Right lung (tissue), 5 donors: ENCODE measurements around the gene RPL39. TPM values are rescaled to one million over a fixed set of nuclear protein-coding genes. Genes with fewer than 3 reads are reported as not detected.

Source experiments
- polyA plus RNA-seq, 5 donors: library from polyadenylated mRNA; unstranded; fragments of 120-200 nt; gene quantifications; one replicate each; pipeline versions ENCODE4 v1.2.1 to v1.2.3, GENCODE V29; 2013; ENCODE audit warnings: inconsistent platforms in 1 of 5, low replicate concordance in 1 of 5; ENCODE audit not compliant: insufficient read length in 5 of 5, insufficient read depth in 1 of 5

Gene RPL39
- polyA plus RNA-seq, 5 donors, result 2,580 to 3,320 (median 2,716) TPM

Other genes with a start within 250 kb of the RPL39 start
- 10 to 100 TPM; 26.2 to 36.8 (median 31.4) TPM for gene STEEP1, start 226.2 kb downstream of the RPL39 start, polyA plus RNA-seq
- gene UBE2A, start 217.1 kb downstream of the RPL39 start, polyA plus RNA-seq, result 100 to 1,000 TPM in 2 of 5 donors, 10 to 100 TPM in 3; 87.1 to 107 (median 93.4) TPM
- 10 to 100 TPM; 10.5 to 13.4 (median 12.4) TPM for gene NKRF, start 185.2 kb downstream of the RPL39 start, polyA plus RNA-seq
- gene SEPTIN6, start 98.5 kb downstream of the RPL39 start, polyA plus RNA-seq, result 10 to 100 TPM; 26.7 to 42.0 (median 35.4) TPM
- under 1 TPM; 0.40 to 0.56 (median 0.54) TPM for gene SOWAHD, start 33.0 kb downstream of the RPL39 start, polyA plus RNA-seq
- gene UPF3B, start 61.3 kb upstream of the RPL39 start, polyA plus RNA-seq, result 10 to 100 TPM; 20.9 to 32.0 (median 27.7) TPM
- gene RNF113A, start 80.1 kb upstream of the RPL39 start, polyA plus RNA-seq, result 10 to 100 TPM; 10.2 to 14.1 (median 11.9) TPM
- gene NDUFA1, start 80.2 kb upstream of the RPL39 start, polyA plus RNA-seq, result 10 to 100 TPM; 74.3 to 99.1 (median 85.9) TPM
- gene AKAP14, start 104.3 kb upstream of the RPL39 start, polyA plus RNA-seq, result 1 to 10 TPM; 1.2 to 5.5 (median 3.8) TPM
- gene NKAP, start 152.1 kb upstream of the RPL39 start, polyA plus RNA-seq, result 10 to 100 TPM; 12.1 to 16.9 (median 14.8) TPM